ENCODE measurements around the gene EPHB3.

Gene EPHB3

DNA sequence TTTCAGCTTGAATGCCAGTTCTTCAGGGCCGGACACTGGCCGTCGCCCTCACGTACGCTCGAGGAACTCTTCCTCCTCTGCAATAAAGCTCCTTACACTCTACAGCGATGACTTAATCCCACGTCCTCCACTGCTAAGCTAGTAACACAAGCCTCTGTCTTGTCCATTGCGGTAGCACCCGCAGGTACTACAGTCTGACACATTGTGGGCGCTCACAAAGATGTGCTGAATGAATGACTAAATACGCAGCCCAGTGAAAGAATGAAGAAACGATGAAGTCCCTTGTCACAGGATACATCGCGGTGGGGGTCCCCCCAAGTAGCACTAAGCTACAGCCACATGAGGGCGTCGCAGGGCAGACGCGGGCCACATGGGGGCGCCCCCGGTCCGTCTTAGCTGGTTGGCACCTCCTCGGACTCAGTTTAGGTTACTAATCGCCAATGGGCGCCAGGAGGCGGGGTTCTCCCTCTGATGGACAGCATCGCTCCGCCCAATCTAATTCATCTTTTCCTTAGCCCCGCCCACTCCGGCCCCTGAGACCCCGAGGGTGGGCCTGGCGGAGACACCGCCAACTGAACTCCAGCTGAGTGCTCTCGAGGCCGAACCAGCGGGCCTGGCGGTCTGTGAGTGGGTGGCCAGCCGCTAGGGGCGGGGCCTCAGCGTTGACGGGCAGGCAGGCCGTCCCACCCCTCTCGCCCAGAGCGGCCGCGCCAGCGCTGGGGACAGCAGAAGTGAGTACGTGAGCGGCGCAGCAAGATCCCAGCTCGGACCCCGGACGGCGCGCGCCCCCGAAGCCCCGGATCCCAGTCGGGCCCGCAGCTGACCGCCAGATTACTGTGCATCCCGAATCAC is at the start of gene EPHB3:
Gene EPHB3, plus strand, starts transcription at position 725 of the 852 bp plus-strand sequence. CDS start 451 bp downstream, outside the sequence.
- peak; percentile 96 for DNase-seq (ENCODE audit: low read depth)

DNA sequence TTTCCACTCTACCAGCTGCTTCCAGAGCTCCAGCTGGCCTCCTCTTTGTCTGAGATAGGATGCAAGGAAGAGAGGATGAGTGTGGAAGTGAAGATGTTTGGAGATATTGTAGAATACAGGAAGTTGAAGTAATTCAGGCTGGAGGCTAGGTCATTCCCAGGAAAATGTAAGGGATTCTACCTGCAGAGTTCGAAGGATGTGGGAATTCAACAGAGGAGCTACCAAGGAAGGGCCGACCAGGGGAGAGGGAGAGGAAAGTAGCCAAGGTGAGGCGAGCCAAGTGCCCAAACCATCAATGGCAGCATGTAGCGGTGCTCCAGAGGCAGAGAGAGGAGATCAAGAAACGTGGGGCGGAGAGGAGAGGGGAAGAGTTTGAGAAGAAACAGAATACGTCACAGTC is 49.0 kb upstream of the EPHB3 start:
- DNase-seq (ENCODE audit: low read depth): no peak

DNA sequence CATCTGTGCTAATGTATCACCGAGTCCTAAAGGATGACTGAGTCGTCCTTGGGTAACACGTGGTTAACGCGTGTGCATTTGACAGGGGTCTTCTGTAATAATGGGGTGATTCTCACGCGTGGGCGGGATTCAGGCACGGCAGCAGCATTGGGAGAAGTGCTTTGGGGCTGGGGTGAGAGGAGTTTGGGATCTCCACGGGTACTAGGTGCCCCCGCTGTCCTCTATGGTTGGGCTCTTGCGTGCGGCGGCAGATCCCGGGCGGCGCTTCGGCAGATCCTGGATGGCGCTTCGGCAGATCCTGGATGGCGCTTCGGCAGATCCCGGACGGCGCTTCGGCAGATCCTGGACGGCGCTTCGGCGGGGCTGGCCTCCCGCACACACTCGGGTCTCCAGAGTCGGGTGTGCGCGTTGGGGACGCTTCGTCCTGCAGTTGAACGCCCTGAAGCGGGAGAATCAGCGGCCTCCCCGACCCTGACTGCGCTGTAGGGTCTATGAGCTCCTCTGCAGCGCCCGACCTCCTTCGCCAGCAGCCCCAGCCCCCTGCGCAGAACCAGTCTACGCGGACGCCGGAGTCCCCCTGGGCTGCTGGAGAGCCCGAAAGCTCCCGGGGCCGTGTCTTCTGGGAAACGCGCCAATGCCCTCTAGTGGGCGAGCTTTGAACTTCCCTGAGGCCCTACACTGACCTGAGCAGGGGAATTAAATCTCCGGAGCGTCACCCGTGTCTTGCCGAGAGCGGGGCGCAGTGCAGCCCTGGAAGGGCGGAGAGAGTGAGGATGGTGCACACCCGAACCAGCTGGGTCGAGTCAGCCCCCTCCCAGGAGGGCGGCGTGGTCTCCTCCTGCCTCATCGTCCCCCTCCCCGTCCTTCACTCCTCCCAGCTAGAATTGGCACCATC is 48.1 kb upstream of the EPHB3 start:
- peak; percentile 57 for DNase-seq (ENCODE audit: low read depth)

DNA sequence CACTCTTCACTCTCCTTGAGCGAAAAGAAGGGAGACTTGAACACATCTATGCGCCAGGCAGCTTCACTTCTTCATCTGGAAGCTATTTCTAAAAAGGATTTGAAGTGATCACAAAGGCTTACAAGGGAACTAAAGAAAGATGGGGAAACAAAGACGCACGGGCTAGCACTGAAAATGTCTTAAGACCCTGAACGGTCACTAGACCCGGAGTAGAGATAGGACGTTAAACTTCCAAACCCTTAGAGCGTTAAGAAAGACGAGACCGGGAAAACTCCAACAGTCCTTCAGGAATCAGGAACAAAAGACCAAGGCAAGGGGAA is 47.5 kb upstream of the EPHB3 start:
- DNase-seq (ENCODE audit: low read depth): no peak

DNA sequence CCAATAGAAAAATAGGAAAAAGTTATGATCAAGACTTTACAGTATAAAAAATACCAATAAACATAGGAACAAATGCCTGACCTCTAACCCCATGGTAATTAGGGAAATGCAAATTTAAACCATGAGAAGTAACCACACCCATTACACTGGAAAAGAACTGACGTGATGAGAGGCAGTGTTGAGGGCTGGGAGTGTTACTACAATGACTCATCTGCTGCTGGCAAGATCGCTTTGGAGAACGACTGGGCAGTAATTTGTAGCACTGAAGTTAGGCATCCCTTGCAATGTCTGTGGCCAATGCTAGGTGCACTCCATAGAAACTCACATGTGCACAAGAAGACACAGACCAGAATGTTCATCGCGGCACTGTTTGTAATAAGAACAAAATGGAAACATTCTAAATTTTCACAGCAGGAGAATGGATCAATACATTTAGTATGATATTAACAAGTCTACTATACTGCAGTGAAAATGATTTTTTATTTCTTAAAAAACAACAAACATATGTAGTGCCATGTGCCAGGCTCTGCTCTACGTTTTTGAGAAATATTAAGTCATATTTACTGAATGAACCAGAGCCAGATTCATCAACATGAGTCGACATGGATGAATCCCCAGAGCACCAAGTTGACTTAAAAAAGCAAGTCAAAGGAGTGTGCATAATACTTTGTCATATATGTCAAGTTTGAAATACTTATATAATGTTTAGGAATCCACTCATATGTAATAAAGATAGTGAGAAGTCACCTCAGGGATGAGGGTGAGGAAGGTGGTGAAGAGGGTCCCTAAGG is 37.6 kb upstream of the EPHB3 start:
- peak; percentile 51 for DNase-seq (ENCODE audit: low read depth)

DNA sequence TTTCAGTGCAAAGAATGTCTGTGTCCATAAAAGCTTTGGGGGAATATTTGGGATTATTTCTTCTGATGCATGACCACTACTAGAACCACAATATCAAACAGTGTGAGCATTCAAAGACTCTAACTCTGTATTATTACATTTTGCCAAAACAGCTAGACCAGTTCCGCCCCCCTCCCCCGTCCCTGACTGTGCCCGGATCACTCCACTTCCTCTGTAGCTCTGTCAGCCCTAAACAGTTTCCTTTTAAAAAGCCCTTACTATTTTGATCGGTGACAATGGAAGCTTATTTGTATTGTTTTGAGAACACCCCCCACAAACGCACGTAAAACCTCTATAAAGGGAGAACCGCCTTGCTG is 36.6 kb upstream of the EPHB3 start:
- no peak for DNase-seq (ENCODE audit: low read depth)

GRCh38 chr3:184525337-184526087 is 36.1 kb upstream of the EPHB3 start:
- DNase-seq (ENCODE audit: low read depth): no peak

DNA sequence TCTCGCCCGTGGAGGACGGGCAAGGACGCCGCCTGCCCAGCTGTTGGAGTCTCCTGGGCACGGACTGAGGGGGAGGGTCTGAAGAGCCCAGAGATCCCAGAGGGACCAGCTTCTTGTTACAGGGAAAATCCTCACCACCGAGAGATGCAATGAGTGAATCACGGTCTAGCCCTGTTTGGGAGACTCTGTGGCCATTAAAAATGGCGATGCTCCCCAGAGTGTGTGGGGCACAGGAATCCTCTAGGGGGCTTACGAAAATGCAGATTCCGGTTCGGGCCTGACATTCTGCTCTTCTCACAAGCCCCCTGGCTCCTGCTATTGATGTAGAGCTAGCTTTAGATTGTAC is 35.5 kb upstream of the EPHB3 start:
- no peak for DNase-seq (ENCODE audit: low read depth)

- DNase-seq (ENCODE audit: low read depth): no peak
Measured at GRCh38 chr3:184531626-184532280, 29.8 kb upstream of the EPHB3 start.

DNA sequence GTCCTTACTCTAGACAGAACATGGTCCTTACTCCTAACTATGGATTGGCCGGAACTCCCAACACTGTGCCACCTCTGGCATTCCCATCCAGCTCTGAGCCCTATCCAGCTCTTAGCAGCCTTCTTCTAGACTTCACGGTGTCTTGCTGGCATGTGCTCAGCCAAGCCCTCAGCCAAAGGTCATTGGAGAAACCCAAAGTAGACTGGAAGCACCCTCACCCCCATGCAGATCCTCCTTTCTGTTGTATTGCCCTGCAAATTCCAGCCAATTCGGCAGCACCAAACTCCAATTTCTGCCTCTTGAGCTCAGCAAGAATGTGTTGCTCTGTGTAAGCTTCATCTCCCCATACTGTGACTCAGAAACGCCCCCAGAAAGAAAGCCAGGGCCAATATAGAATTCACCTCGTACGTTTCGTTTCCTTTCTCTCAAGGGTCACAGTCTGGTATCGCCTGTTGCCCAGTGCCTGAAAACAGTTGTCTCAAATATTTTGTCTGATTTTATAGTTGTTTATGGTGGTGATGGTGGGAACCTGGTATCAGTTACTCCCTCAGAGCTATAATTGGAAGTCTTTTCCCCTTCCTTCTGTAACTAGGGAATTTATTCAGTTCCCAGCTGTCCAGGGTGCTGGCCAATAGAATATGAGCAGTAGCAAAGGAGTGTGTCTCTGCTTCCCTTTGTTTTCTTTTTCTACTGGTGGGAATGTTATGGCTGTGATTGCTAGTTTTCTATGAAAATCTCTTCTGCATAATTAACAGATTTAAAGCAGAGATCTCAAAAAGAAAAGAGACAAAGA is 28.4 kb upstream of the EPHB3 start:
- no peak for DNase-seq (ENCODE audit: low read depth)

- DNase-seq (ENCODE audit: low read depth): no peak
Measured at GRCh38 chr3:184537885-184538665, 23.5 kb upstream of the EPHB3 start.

DNA sequence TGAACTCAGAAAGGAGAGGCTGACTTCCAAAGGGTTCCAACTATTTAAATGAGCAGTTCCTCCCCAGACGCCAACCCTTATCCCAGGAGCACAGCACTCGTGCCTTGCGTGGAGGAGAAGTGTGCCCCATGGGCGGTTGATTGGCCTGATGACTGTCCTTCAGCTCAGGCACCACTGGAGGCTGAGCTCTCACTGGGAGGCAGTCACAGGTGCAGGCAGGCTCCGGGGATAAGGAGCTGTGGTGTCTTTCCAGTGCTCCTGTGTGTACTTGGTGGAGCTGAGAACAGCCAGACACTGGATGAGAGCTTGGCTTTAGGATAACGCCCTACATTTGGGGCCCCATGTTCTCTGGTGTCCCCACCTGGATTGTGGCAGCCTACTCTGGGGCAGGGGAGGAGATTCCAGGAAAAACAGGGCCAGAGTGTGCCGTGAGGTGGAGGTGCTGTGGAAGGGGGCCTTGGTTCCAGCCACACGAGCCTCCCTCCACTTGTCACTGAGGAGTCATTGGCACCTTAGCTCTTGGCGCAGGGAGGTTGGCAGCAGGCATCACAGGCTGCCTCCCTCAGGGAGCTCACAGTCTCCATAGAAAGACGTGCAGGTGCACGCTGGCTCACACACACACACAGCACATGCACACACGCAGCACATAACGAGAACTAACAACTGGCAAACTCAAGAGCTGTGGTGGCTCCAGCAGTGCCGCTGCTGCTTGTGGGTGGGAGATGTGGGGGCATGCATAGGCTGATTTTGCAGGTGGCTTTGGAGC is 22.7 kb upstream of the EPHB3 start:
- no peak for DNase-seq (ENCODE audit: low read depth)

DNA sequence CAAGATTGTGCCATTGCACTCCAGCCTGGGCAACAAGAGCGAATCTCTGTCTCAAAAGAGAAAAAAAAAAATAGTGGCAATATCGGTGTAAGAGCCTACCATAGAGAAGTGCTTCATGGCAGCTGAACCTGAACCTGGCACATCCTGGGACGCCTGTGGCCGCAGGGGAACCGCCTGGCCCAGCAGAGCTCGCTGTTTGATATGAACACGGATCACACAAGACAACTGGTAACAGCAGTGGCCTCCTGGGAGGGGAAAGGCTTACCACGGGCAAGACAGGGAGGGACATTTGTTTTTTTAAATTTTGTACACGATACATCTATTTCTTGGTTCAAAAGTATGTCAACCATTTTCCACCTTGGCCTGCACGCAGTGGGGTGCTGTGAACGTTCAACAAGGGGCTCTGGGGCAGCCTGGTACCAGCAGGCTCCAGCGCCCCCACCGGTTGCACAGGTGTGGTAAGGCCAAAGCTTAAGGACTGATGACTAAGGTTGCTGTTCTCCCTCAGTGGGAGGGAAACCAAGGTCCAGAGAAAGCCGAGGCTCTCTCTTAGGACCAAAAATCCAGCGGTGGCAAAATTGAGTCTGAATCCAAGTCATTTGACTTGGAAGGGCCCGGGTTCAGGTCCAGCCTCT is 21.7 kb upstream of the EPHB3 start:
- DNase-seq (ENCODE audit: low read depth): no peak

DNA sequence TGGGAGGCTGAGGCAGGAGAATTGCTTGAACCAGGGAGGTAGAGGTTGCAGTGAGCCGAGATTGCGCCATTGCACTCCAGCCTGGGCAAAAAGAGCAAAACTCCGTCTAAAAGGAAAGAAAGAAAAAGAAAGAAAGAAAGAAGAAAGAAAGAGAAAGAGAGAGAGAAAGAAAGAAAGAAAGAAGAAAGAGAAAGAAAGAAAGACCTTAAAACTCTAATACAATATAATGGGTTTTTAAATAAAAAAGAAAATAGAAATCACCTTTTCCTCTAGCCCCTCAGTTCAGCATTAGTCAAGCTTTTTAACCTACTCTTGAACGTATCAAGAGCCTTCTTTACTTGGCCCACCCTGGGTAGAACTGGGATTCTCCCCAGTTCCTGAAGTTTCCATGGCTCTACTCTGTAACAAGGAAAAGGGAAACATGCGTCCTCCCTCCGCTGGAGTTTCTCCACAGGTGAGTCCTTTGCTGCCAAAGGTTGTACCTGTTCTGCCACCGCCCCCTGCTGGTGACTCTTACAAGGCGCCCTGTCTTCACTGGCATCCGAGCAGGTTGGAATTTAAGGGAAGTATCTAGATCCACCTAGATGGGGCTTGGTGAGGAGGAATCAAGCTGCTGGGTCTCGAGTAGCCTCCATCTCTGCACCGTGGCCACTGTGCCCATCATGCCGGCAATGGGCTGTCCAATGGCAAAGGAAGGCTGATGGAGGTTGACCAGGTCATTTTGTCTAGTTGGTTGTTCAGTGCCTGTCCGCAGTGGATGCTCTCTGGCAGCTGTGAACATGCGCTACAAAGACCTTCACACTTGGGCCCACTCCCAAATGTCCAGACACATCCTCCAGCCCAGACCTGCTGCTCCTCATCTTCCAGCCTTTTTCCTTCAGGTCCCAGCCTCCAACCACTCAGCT is 20.6 kb upstream of the EPHB3 start:
- peak; percentile 27 for DNase-seq (ENCODE audit: low read depth)

DNA sequence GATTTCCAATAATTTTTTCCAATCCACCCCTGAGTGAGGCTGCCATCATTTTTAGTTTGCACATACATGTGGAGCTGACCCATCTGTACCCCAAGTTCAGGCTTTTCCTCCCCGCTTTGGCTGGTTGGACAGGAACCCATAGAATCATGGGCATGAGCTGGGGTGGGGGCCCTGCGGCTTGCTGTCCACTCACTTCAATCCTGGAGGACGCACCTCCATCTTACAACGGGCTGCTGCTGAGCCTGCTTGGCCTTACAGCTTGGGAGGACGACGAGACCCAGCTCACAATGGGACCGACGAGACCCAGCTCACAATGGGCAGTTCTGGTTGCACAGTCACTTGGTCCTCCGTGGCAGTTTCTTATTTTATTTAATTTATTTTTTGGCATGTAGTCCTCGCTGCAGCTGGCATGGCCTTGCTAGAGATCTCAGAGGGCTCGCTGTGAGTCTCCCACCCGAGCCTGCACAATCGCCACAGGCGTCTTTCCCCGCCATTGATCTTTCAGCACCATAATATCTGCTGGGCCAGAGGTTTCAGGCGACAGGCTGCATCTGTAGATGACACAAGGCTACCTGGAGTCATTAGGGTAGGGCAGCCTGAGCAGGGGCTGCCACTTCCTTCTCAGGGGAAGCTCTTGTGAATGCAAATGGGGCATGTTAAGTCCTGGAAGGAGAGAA is 19.6 kb upstream of the EPHB3 start:
- DNase-seq (ENCODE audit: low read depth): no peak

DNA sequence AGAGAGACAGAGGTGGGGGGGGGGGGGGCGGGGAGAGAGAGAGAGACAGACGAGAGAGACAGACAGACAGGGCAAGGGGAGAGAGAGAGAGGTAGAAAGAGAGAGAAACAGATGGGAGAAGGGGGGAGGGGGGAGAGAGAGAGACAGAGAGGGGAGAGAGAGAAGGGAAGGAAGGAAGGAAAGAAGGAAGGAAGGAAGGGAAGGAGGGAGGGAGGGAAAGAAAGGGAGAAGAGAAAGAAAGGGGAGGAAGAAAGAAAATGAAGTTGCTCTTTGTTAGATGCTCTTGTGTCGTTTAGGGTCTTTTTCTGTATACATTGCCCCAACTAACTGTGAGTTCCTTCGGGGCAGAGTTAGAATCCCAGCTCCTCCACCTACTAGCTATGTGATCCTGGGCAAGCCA is 19.0 kb upstream of the EPHB3 start:
- DNase-seq (ENCODE audit: low read depth): no peak

- no peak for DNase-seq (ENCODE audit: low read depth)
Measured at GRCh38 chr3:184543256-184543655, 18.3 kb upstream of the EPHB3 start.

Measured in amniotic epithelial cell (primary cell).